Measurements from ENCODE around the gene CTCFL.

GRCh38 chr20:57459278-57459677 is 65.7 kb downstream of the CTCFL start:
- TF ChIP-seq EP300 (IDR thresholded peaks at IDR 0.05) (no peak), CTCF (IDR thresholded peaks at IDR 0.05) (no peak), POLR2A (IDR thresholded peaks at IDR 0.05) (no peak), POLR2AphosphoS5 (IDR thresholded peaks at IDR 0.05) (no peak)

Measured in sigmoid colon (tissue), 4 donors.